HG03342 (cell line): Measurements from ENCODE around the gene CRISP1.
"Not testable (repeated sequence)": the region's sequence is repeated elsewhere in the genome, so short reads cannot be mapped to it uniquely, and the experiment has no call there.

Experiments
- ATAC-seq: cut with Tn5 transposase; IDR thresholded peaks from one replicate; pipeline ENCODE4 v1.9.1; 2021; ENCODE audit warnings: mild to moderate bottlenecking, moderate library complexity; ENCODE audit not compliant: unreplicated experiment

Gene CRISP1

GRCh38 chr6:49866485-49866943, at the start of gene CRISP1:
CRISP1 (minus strand) TSS chr6:49866535; CDS start chr6:49857400, 9,135 bp downstream.
- ATAC-seq, result no peak

- ATAC-seq, result no peak
Observed at GRCh38 chr6:49915035-49915434, 48.7 kb upstream of the CRISP1 start.

- ATAC-seq, result no peak
Observed at GRCh38 chr6:49913636-49914375, 47.5 kb upstream of the CRISP1 start.

GRCh38 chr6:49912196-49912595, 45.9 kb upstream of the CRISP1 start:
- no peak for ATAC-seq

GRCh38 chr6:49911252-49911651, 44.9 kb upstream of the CRISP1 start:
- no peak for ATAC-seq

GRCh38 chr6:49909563-49909962, 43.2 kb upstream of the CRISP1 start:
- no peak for ATAC-seq

GRCh38 chr6:49906526-49906925, 40.2 kb upstream of the CRISP1 start:
- ATAC-seq, result no peak

- ATAC-seq, result no peak
Observed at GRCh38 chr6:49905296-49905695, 39.0 kb upstream of the CRISP1 start.

GRCh38 chr6:49902856-49903255, 36.5 kb upstream of the CRISP1 start:
- ATAC-seq, result no peak

- ATAC-seq, result no peak
Observed at GRCh38 chr6:49898904-49899566, 32.7 kb upstream of the CRISP1 start.

GRCh38 chr6:49895553-49895952, 29.2 kb upstream of the CRISP1 start:
- ATAC-seq, result not testable (repeated sequence)

- no peak for ATAC-seq
Observed at GRCh38 chr6:49892280-49892679, 25.9 kb upstream of the CRISP1 start.

- no peak for ATAC-seq
Observed at GRCh38 chr6:49890988-49891387, 24.7 kb upstream of the CRISP1 start.

GRCh38 chr6:49888742-49889431, 22.6 kb upstream of the CRISP1 start:
- no peak for ATAC-seq

- ATAC-seq, result no peak
Observed at GRCh38 chr6:49868951-49869529, 2.7 kb upstream of the CRISP1 start.

GRCh38 chr6:49856282-49856681, 10.1 kb downstream of the CRISP1 start:
- ATAC-seq, result no peak

GRCh38 chr6:49855221-49855620, 11.1 kb downstream of the CRISP1 start:
- no peak for ATAC-seq

- ATAC-seq, result no peak
Observed at GRCh38 chr6:49852975-49853374, 13.4 kb downstream of the CRISP1 start.

- ATAC-seq, result peak; percentile 86
Observed at GRCh38 chr6:49849213-49849907, 17.0 kb downstream of the CRISP1 start.

- ATAC-seq, result no peak
Observed at GRCh38 chr6:49847673-49848072, 18.7 kb downstream of the CRISP1 start.

GRCh38 chr6:49847014-49847413, 19.3 kb downstream of the CRISP1 start:
- ATAC-seq, result no peak
